Activated CD4-positive, alpha-beta memory T cell treated with anti-CD3 and anti-CD28 coated beads, Interleukin-2, amount 10 ng/mL, durations not matched to agents 7 days and 5 days (primary cell): ENCODE measurements around the gene EPAS1. TPM values are rescaled to one million over a fixed set of nuclear protein-coding genes. Genes with fewer than 3 reads are reported as not detected.

Source experiments
- CTCF ChIA-PET: fragments of 350-600 bp; sonication (Branson Sonifier 250); formaldehyde crosslinking; loops from one replicate; lab custom pipeline; 2021; ENCODE audit warnings: antibody characterized with exemption, inconsistent platforms; lab: Charles Lee
- POLR2A ChIA-PET: fragments of 350-600 bp; sonication (Branson Sonifier 250); formaldehyde crosslinking; loops from one replicate; lab custom pipeline; 2021; ENCODE audit warnings: antibody characterized with exemption; lab: Charles Lee
- DNase-seq: peaks from one replicate; pipeline ENCODE4 v3.0.0-alpha.2; 2020
- H3K27ac Mint-ChIP-seq: one replicate; pipeline ENCODE4 v1.8.0; 2021; ENCODE audit warnings: mild to moderate bottlenecking, mixed read lengths
- H3K27me3 Mint-ChIP-seq: one replicate; pipeline ENCODE4 v1.8.0; 2021; ENCODE audit warnings: mixed read lengths
- H3K36me3 Mint-ChIP-seq: one replicate; pipeline ENCODE4 v1.8.0; 2021; ENCODE audit warnings: low read depth, mixed read lengths
- H3K4me1 Mint-ChIP-seq: one replicate; pipeline ENCODE4 v1.8.0; 2021; ENCODE audit warnings: mixed read lengths
- H3K4me3 Mint-ChIP-seq: one replicate; pipeline ENCODE4 v1.8.0; 2021; ENCODE audit warnings: mild to moderate bottlenecking, mixed read lengths
- H3K9me3 Mint-ChIP-seq: one replicate; pipeline ENCODE4 v1.8.0; 2021; ENCODE audit warnings: mixed read lengths
- total RNA-seq, 2 experiments: library from RNA; stranded (reverse); gene quantifications; one replicate each; pipeline ENCODE4 v1.2.3, GENCODE V29; 2021

Gene EPAS1
- total RNA-seq, 2 experiments from 2014 or later, result 76.3 to 79.0 TPM

- Mint-ChIP-seq H3K27ac (no peak overlapping the region), H3K4me1 (no peaks in the 10 kb centered on the region), H3K27me3 (no peaks in the 10 kb centered on the region), H3K36me3 (no peaks in the 10 kb centered on the region), H3K9me3 (peaks cover 14% of the 10 kb centered on the region), H3K4me3 (no peak overlapping the region)
- ChIA-PET CTCF (no interaction called here), POLR2A (no interaction called here)
- DNase-seq, result no peak
These were observed 114.8 kb downstream of the EPAS1 start for GRCh38 chr2:46411985-46412384.

GRCh38 chr2:46413111-46413510 lies 115.9 kb downstream of the EPAS1 start:
- H3K4me3 Mint-ChIP-seq, result no peak overlapping the region
- H3K27me3 Mint-ChIP-seq, result no peaks in the 10 kb centered on the region
- peaks cover 17% of the 10 kb centered on the region for H3K9me3 Mint-ChIP-seq
- ChIA-PET POLR2A (interaction anchor here (0.6 kb wide), 1 partner anchor 290 kb away, joined by 4 read pairs; no protein-coding TSS in a partner anchor), CTCF (interaction anchor here (0.6 kb wide), 1 partner anchor 17 kb away, joined by 3 read pairs; no protein-coding TSS in a partner anchor)
- no peaks in the 10 kb centered on the region for H3K4me1 Mint-ChIP-seq
- no peak for DNase-seq
- H3K27ac Mint-ChIP-seq, result no peak overlapping the region
- peaks cover 2% of the 10 kb centered on the region for H3K36me3 Mint-ChIP-seq

GRCh38 chr2:46413631-46414030 lies 116.4 kb downstream of the EPAS1 start:
- CTCF ChIA-PET, result interaction anchor here (0.6 kb wide), 1 partner anchor 17 kb away, joined by 3 read pairs; no protein-coding TSS in a partner anchor
- H3K36me3 Mint-ChIP-seq, result peaks cover 3% of the 10 kb centered on the region
- no peak for DNase-seq
- POLR2A ChIA-PET, result interaction anchor here (0.5 to 0.6 kb wide), 2 partner anchors 226 to 289 kb away, joined by 3 to 4 read pairs; no protein-coding TSS in a partner anchor
- peaks cover 21% of the 10 kb centered on the region for H3K9me3 Mint-ChIP-seq
- no peak overlapping the region for H3K4me3 Mint-ChIP-seq
- no peaks in the 10 kb centered on the region for H3K27me3 Mint-ChIP-seq
- H3K27ac Mint-ChIP-seq, result no peak overlapping the region
- H3K4me1 Mint-ChIP-seq, result no peaks in the 10 kb centered on the region

GRCh38 chr2:46414701-46415100 lies 117.5 kb downstream of the EPAS1 start:
- ChIA-PET POLR2A (no interaction called here), CTCF (no interaction called here)
- Mint-ChIP-seq H3K9me3 (peaks cover 26% of the 10 kb centered on the region), H3K4me1 (no peaks in the 10 kb centered on the region), H3K27me3 (no peaks in the 10 kb centered on the region), H3K27ac (no peak overlapping the region), H3K4me3 (no peak overlapping the region), H3K36me3 (peaks cover 3% of the 10 kb centered on the region)
- DNase-seq, result no peak

- Mint-ChIP-seq H3K4me1 (peaks cover under 1% of the 10 kb centered on the region), H3K27me3 (no peaks in the 10 kb centered on the region), H3K27ac (no peak overlapping the region), H3K4me3 (no peak overlapping the region), H3K9me3 (peaks cover 27% of the 10 kb centered on the region), H3K36me3 (peaks cover 3% of the 10 kb centered on the region)
- DNase-seq, result no peak
- POLR2A ChIA-PET, result no interaction called here
- CTCF ChIA-PET, result no interaction called here
These were observed 119.1 kb downstream of the EPAS1 start for GRCh38 chr2:46416280-46416679.

GRCh38 chr2:46416739-46417403 lies 119.7 kb downstream of the EPAS1 start:
- Mint-ChIP-seq H3K4me1 (peaks cover 2% of the 10 kb centered on the region), H3K9me3 (peaks cover 27% of the 10 kb centered on the region), H3K4me3 (no peak overlapping the region), H3K27ac (no peak overlapping the region), H3K27me3 (no peaks in the 10 kb centered on the region), H3K36me3 (peaks cover 3% of the 10 kb centered on the region)
- DNase-seq, result no peak
- ChIA-PET POLR2A (no interaction called here), CTCF (no interaction called here)

GRCh38 chr2:46420945-46421344 lies 123.7 kb downstream of the EPAS1 start:
- DNase-seq, result no peak
- Mint-ChIP-seq H3K4me3 (no peak overlapping the region), H3K27me3 (no peaks in the 10 kb centered on the region), H3K27ac (no peak overlapping the region), H3K9me3 (peaks cover 21% of the 10 kb centered on the region), H3K36me3 (peaks cover 3% of the 10 kb centered on the region), H3K4me1 (peaks cover 2% of the 10 kb centered on the region)
- ChIA-PET CTCF (no interaction called here), POLR2A (no interaction called here)

- CTCF ChIA-PET, result no interaction called here
- POLR2A ChIA-PET, result no interaction called here
- no peak for DNase-seq
- no peaks in the 10 kb centered on the region for H3K27me3 Mint-ChIP-seq
- H3K36me3 Mint-ChIP-seq, result peaks cover 3% of the 10 kb centered on the region
- no peak overlapping the region for H3K27ac Mint-ChIP-seq
- H3K4me3 Mint-ChIP-seq, result no peak overlapping the region
- H3K9me3 Mint-ChIP-seq, result peaks cover 18% of the 10 kb centered on the region
- H3K4me1 Mint-ChIP-seq, result peaks cover 2% of the 10 kb centered on the region
These were observed 124.2 kb downstream of the EPAS1 start for GRCh38 chr2:46421361-46421760.

GRCh38 chr2:46422717-46423394 lies 125.6 kb downstream of the EPAS1 start:
- no peak overlapping the region for H3K4me3 Mint-ChIP-seq
- no peaks in the 10 kb centered on the region for H3K27me3 Mint-ChIP-seq
- H3K36me3 Mint-ChIP-seq, result peaks cover 3% of the 10 kb centered on the region
- POLR2A ChIA-PET, result no interaction called here
- CTCF ChIA-PET, result no interaction called here
- peaks cover 2% of the 10 kb centered on the region for H3K4me1 Mint-ChIP-seq
- no peak overlapping the region for H3K27ac Mint-ChIP-seq
- no peak for DNase-seq
- peaks cover 11% of the 10 kb centered on the region for H3K9me3 Mint-ChIP-seq

- ChIA-PET POLR2A (no interaction called here), CTCF (no interaction called here)
- DNase-seq, result no peak
- peaks cover 2% of the 10 kb centered on the region for H3K4me1 Mint-ChIP-seq
- no peak overlapping the region for H3K4me3 Mint-ChIP-seq
- no peaks in the 10 kb centered on the region for H3K9me3 Mint-ChIP-seq
- H3K27ac Mint-ChIP-seq, result no peak overlapping the region
- H3K36me3 Mint-ChIP-seq, result no peaks in the 10 kb centered on the region
- no peaks in the 10 kb centered on the region for H3K27me3 Mint-ChIP-seq
These were observed 127.7 kb downstream of the EPAS1 start for GRCh38 chr2:46424937-46425336.

GRCh38 chr2:46428911-46429436 lies 131.8 kb downstream of the EPAS1 start:
- ChIA-PET POLR2A (no interaction called here), CTCF (no interaction called here)
- Mint-ChIP-seq H3K4me3 (no peak overlapping the region), H3K27ac (no peak overlapping the region), H3K4me1 (peaks cover 16% of the 10 kb centered on the region), H3K27me3 (no peaks in the 10 kb centered on the region), H3K36me3 (no peaks in the 10 kb centered on the region), H3K9me3 (no peaks in the 10 kb centered on the region)
- no peak for DNase-seq

- Mint-ChIP-seq H3K4me1 (peaks cover 22% of the 10 kb centered on the region), H3K9me3 (no peaks in the 10 kb centered on the region), H3K4me3 (no peak overlapping the region), H3K36me3 (no peaks in the 10 kb centered on the region), H3K27ac (no peak overlapping the region), H3K27me3 (no peaks in the 10 kb centered on the region)
- DNase-seq, result no peak
- POLR2A ChIA-PET, result no interaction called here
- CTCF ChIA-PET, result interaction anchor here (0.6 kb wide), 1 partner anchor 17 kb away, joined by 3 read pairs; no protein-coding TSS in a partner anchor
These were observed 133.2 kb downstream of the EPAS1 start for GRCh38 chr2:46430413-46430812.

- H3K4me1 Mint-ChIP-seq, result peaks cover 23% of the 10 kb centered on the region
- ChIA-PET POLR2A (no interaction called here), CTCF (no interaction called here)
- no peak for DNase-seq
- no peak overlapping the region for H3K4me3 Mint-ChIP-seq
- H3K36me3 Mint-ChIP-seq, result no peaks in the 10 kb centered on the region
- H3K27ac Mint-ChIP-seq, result no peak overlapping the region
- no peaks in the 10 kb centered on the region for H3K27me3 Mint-ChIP-seq
- no peaks in the 10 kb centered on the region for H3K9me3 Mint-ChIP-seq
These were observed 133.8 kb downstream of the EPAS1 start for GRCh38 chr2:46430992-46431391.
